Breast epithelium (tissue), 4 donors: ENCODE measurements around the gene SERPINA1. TPM values are rescaled to one million over a fixed set of nuclear protein-coding genes. Genes with fewer than 3 reads are reported as not detected.

ENCODE experiments used
- DNase-seq, 2 donors: peaks; one replicate each; pipeline ENCODE4 v3.0.0-alpha.2; 2019; ENCODE audit warnings: low spot score in 2 of 2
- H3K27ac ChIP-seq, 2 donors: fragments of 200-600 bp; sonication (generic) in 1 of 2; one replicate each; pipeline ENCODE4 v1.5.1; 2016 to 2019; ENCODE audit warnings: mild to moderate bottlenecking in 1 of 2
- H3K27me3 ChIP-seq, 2 donors: fragments of 200-600 bp; sonication (generic) in 1 of 2; one replicate each; pipeline versions ENCODE4 v1.5.1 to v1.6.0; 2017 to 2019; ENCODE audit warnings: control low read depth in 1 of 2, mild to moderate bottlenecking in 1 of 2
- H3K36me3 ChIP-seq: fragments of 200-600 bp; one replicate; pipeline ENCODE4 v1.5.1; 2019
- H3K4me1 ChIP-seq, 2 donors: fragments of 200-600 bp; sonication (generic); one replicate each; pipeline ENCODE4 v1.5.1; 2016 to 2019; ENCODE audit warnings: control low read depth in 1 of 2
- H3K4me3 ChIP-seq, 3 donors: fragments of 200-600 bp; sonication (generic); 1 replicate in 2 of 3; 2 replicates in 1 of 3; pipeline ENCODE4 v1.5.1; 2016 to 2019; ENCODE audit warnings: mild to moderate bottlenecking in 3 of 3, moderate library complexity in 2 of 3
- H3K9me3 ChIP-seq, 2 donors: fragments of 200-600 bp; sonication (generic) in 1 of 2; one replicate each; pipeline ENCODE4 v1.5.1; 2016 to 2019; ENCODE audit warnings: control low read depth in 1 of 2
- POLR2A ChIP-seq: fragments of 450-650 bp; IDR thresholded peaks from one replicate; pipeline ENCODE4 v1.6.1; 2016; ENCODE audit warnings: antibody characterized with exemption, mild to moderate bottlenecking, moderate library complexity
- POLR2AphosphoS5 ChIP-seq, 3 donors: sonication (generic); formaldehyde crosslinking; IDR thresholded peaks; one replicate each; pipeline ENCODE4 v1.6.1; 2017; ENCODE audit warnings: antibody characterized with exemption in 3 of 3
- intact Hi-C: fragments of 100-400 bp; cut with DNase I; formaldehyde crosslinking; loops from one replicate; pipeline ENCODE4 v1.15.1; 2023; ENCODE audit warnings: low total_unique reads
- total RNA-seq, 3 donors: library from RNA; depleted of rRNA; stranded (reverse); fragments of >200 nt; gene quantifications; one replicate each; pipeline ENCODE4 v1.1.0, GENCODE V29; 2016
- TF ChIP-seq, protein P1 (sequence below), 3 donors: fragments of 450-650 bp; IDR thresholded peaks; one replicate each; pipeline ENCODE4 v1.5.1; 2016 to 2017; ENCODE audit warnings: antibody characterized with exemption in 3 of 3, mild to moderate bottlenecking in 3 of 3, moderate library complexity in 3 of 3

Gene SERPINA1
- total RNA-seq, 3 donors from 2014 or later = 7.5 to 200 (median 42.6) TPM

- H3K4me3 ChIP-seq = no peak overlapping the region
- no peaks in the 10 kb centered on the region for H3K4me1 ChIP-seq
- H3K9me3 ChIP-seq = no peaks in the 10 kb centered on the region
- H3K36me3 ChIP-seq = no peaks in the 10 kb centered on the region
- DNase-seq = no peak
- H3K27ac ChIP-seq = no peak overlapping the region
- intact Hi-C loops = no loop called here
- TF ChIP-seq, protein P1, sequence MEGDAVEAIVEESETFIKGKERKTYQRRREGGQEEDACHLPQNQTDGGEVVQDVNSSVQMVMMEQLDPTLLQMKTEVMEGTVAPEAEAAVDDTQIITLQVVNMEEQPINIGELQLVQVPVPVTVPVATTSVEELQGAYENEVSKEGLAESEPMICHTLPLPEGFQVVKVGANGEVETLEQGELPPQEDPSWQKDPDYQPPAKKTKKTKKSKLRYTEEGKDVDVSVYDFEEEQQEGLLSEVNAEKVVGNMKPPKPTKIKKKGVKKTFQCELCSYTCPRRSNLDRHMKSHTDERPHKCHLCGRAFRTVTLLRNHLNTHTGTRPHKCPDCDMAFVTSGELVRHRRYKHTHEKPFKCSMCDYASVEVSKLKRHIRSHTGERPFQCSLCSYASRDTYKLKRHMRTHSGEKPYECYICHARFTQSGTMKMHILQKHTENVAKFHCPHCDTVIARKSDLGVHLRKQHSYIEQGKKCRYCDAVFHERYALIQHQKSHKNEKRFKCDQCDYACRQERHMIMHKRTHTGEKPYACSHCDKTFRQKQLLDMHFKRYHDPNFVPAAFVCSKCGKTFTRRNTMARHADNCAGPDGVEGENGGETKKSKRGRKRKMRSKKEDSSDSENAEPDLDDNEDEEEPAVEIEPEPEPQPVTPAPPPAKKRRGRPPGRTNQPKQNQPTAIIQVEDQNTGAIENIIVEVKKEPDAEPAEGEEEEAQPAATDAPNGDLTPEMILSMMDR (IDR thresholded peaks at IDR 0.05) = no peak
- TF ChIP-seq POLR2AphosphoS5 (IDR thresholded peaks at IDR 0.05) = no peak
- no peak for TF ChIP-seq POLR2A
- H3K27me3 ChIP-seq = no peaks in the 10 kb centered on the region
Observed at GRCh38 chr14:94376108-94376975, 12.1 kb downstream of the SERPINA1 start.

- no peak overlapping the region for H3K27ac ChIP-seq
- H3K4me1 ChIP-seq = no peaks in the 10 kb centered on the region
- intact Hi-C loops = no loop called here
- TF ChIP-seq POLR2AphosphoS5 (IDR thresholded peaks at IDR 0.05) (no peak), POLR2A (no peak)
- TF ChIP-seq, protein P1 (IDR thresholded peaks at IDR 0.05) = no peak
- H3K36me3 ChIP-seq = no peaks in the 10 kb centered on the region
- H3K27me3 ChIP-seq = no peaks in the 10 kb centered on the region
- H3K4me3 ChIP-seq = no peak overlapping the region
- DNase-seq = no peak
- no peaks in the 10 kb centered on the region for H3K9me3 ChIP-seq
Observed at GRCh38 chr14:94375552-94376107, 12.8 kb downstream of the SERPINA1 start.

- Histone ChIP-seq H3K27ac (no peak overlapping the region), H3K4me1 (no peaks in the 10 kb centered on the region), H3K27me3 (no peaks in the 10 kb centered on the region), H3K9me3 (no peaks in the 10 kb centered on the region), H3K4me3 (no peak overlapping the region), H3K36me3 (no peaks in the 10 kb centered on the region)
- intact Hi-C loops = loop anchor here (1.0 kb wide), 1 partner anchor 38 kb away; no protein-coding TSS in a partner anchor
- DNase-seq = no peak
- TF ChIP-seq POLR2AphosphoS5 (IDR thresholded peaks at IDR 0.05) (no peak), POLR2A (no peak)
- TF ChIP-seq, protein P1 (IDR thresholded peaks at IDR 0.05) = no peak
Observed at GRCh38 chr14:94374749-94375260, 13.6 kb downstream of the SERPINA1 start.

DNA sequence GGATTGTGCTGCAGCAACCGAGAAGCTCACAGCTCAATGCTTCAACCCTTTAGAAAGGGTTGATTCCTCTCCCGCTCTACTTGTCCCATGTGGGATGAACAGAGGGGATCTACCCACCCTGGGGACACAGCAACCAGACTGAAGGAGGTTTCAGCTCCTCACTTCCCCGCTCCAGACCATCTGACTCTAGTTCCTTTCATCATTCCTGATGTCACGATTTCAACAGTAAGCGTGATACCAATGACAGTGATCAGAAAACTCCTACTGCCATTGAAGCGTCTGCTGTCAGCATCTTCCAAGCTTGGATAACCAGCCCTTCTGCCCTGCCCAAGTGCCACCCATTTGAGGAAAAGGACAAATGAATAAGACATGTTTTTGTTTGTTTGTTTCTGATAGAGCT, 14.3 kb downstream of the SERPINA1 start:
- intact Hi-C loops = loop anchor here (1.0 kb wide), 1 partner anchor 39 kb away; no protein-coding TSS in a partner anchor
- H3K27me3 ChIP-seq = no peaks in the 10 kb centered on the region
- no peak for DNase-seq
- H3K9me3 ChIP-seq = no peaks in the 10 kb centered on the region
- H3K4me1 ChIP-seq = no peaks in the 10 kb centered on the region
- no peak for TF ChIP-seq POLR2A
- TF ChIP-seq POLR2AphosphoS5 (IDR thresholded peaks at IDR 0.05) = no peak
- TF ChIP-seq, protein P1 (IDR thresholded peaks at IDR 0.05) = no peak
- no peaks in the 10 kb centered on the region for H3K36me3 ChIP-seq
- no peak overlapping the region for H3K4me3 ChIP-seq
- peak overlapping the region in 1 of 2 donors; percentile 55 for H3K27ac ChIP-seq

DNA sequence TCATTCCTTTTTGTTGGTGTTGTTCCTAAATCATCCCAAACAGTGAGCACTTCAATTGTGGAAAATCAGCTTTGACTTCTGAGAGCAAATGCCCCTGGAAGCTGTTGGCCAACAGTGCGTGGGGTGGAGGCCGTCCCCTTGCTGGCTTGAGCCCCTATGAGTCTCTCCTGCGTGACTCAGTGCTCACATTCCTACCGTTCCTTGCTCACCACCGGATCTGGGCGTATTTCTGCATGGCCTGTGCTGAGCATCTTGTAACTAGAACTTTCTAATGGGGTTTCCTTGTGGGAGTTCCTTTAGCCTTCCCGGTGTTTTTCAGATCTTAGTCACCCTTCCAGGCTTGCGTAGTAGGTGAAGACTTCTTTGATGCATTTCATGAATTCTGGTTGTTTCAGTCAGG, 14.7 kb downstream of the SERPINA1 start:
- peak in 1 of 2 donors; percentile 71 for DNase-seq
- Histone ChIP-seq H3K27ac (peak overlapping the region in 1 of 2 donors; percentile 55), H3K4me3 (no peak overlapping the region), H3K9me3 (no peaks in the 10 kb centered on the region), H3K36me3 (no peaks in the 10 kb centered on the region), H3K4me1 (no peaks in the 10 kb centered on the region), H3K27me3 (no peaks in the 10 kb centered on the region)
- intact Hi-C loops = loop anchor here (1.0 kb wide), 1 partner anchor 40 kb away; no protein-coding TSS in a partner anchor
- TF ChIP-seq, protein P1 (IDR thresholded peaks at IDR 0.05) = no peak
- TF ChIP-seq POLR2AphosphoS5 (IDR thresholded peaks at IDR 0.05) (no peak), POLR2A (no peak)
